HUES64 (cell line): ENCODE measurements around the gene CFAP119.
A peak's percentile ranks its signal among the peaks of the same experiment; 100 is the strongest.

Source experiments
- H3K27ac ChIP-seq: 2 replicates; pipeline ENCODE4 v1.7.0; 2013; ENCODE audit warnings: low read depth, low read length, inconsistent platforms
- H3K27me3 ChIP-seq: 2 replicates; pipeline ENCODE4 v1.6.1; 2013; ENCODE audit warnings: mild to moderate bottlenecking, low read length; ENCODE audit not compliant: insufficient read depth
- H3K36me3 ChIP-seq: 2 replicates; pipeline ENCODE4 v1.6.1; 2013; ENCODE audit warnings: mild to moderate bottlenecking, low read length; ENCODE audit not compliant: insufficient read depth
- H3K4me1 ChIP-seq: 2 replicates; pipeline ENCODE4 v1.6.1; 2013; ENCODE audit warnings: mild to moderate bottlenecking, low read length, moderate library complexity; ENCODE audit not compliant: insufficient read depth
- H3K4me3 ChIP-seq: 2 replicates; pipeline ENCODE4 v1.5.1; 2013; ENCODE audit warnings: mild to moderate bottlenecking, low read length, moderate library complexity
- H3K9ac ChIP-seq: 2 replicates; pipeline ENCODE4 v1.6.1; 2013; ENCODE audit warnings: mild to moderate bottlenecking, low read depth, low read length
- H3K9me3 ChIP-seq: 2 replicates; pipeline ENCODE4 v1.6.1; 2013; ENCODE audit warnings: low read depth, low read length; ENCODE audit not compliant: insufficient read depth
- WGBS: fragments of 150-250, 120-280 bp; methylation state at CpG from one replicate; pipeline ENCODE4 v1.1.7; 2013; ENCODE audit warnings: missing lambda C conversion rate; 5-methylcytosine and 5-hydroxymethylcytosine counted together

Gene CFAP119

GRCh38 chr16:30787613-30788378 lies 25.9 kb upstream of the CFAP119 start:
- Histone ChIP-seq H3K9ac (peak overlapping the region; percentile 91), H3K4me1 (peaks cover 10% of the 10 kb centered on the region), H3K27me3 (peaks cover 6% of the 10 kb centered on the region; the same call in 1 of the 2 replicates), H3K36me3 (peaks cover 13% of the 10 kb centered on the region), H3K4me3 (peak overlapping the region; percentile 83), H3K27ac (peak overlapping the region; percentile 90; the same call in 1 of the 2 replicates), H3K9me3 (no peaks in the 10 kb centered on the region)
- WGBS: 64% methylated on average over 11 of the region's 11 CpGs

DNA sequence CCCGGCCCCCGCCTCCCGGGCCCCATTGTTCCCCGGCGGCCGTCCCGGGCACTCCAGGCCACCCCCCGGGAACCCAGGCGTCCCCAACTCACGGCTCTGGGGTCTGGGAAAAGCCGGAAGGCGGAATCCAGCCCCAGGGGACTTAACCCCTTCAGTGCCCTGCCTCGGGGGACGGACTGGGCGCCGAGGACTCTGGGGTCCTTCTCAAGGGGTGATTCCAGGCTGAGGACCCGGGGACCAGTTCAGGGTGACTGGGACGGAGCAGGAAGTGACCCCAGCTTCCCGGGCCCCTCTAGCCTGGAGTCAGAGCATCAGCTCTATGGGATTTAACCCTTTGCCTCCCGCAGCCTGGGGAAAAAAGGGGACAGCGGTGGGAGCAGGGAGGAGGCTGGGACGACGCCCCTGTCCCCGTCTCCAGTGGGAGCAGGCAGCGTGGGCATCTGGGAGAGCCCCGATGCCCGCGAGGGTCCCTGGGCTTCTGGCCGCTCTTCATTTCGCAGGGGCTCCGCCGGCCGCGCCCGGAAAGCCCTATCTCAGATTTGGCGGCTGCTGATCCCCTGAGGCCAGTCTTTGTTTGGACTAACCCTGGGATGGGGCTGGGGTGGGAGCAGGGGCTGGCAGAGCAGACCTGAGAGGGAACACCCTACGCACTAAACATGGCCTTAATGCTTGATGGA lies 25.2 kb upstream of the CFAP119 start, which contains the start of gene ZNF629:
TSS of gene ZNF629 (minus strand) at position 270 of the 677 bp plus-strand sequence. CDS start 2,723 bp downstream, outside the sequence.
- H3K9me3 ChIP-seq: no peaks in the 10 kb centered on the region
- H3K36me3 ChIP-seq: peaks cover 20% of the 10 kb centered on the region
- H3K27ac ChIP-seq: peak within 1 kb of the TSS; percentile 90
- peaks cover 10% of the 10 kb centered on the region for H3K4me1 ChIP-seq
- H3K9ac ChIP-seq: peak within 1 kb of the TSS; percentile 91
- peaks cover 4% of the 10 kb centered on the region; the same call in 1 of the 2 replicates for H3K27me3 ChIP-seq
- H3K4me3 ChIP-seq: peak within 1 kb of the TSS; percentile 83
- under 1% methylated on average over 37 of the region's 37 CpGs for WGBS

DNA sequence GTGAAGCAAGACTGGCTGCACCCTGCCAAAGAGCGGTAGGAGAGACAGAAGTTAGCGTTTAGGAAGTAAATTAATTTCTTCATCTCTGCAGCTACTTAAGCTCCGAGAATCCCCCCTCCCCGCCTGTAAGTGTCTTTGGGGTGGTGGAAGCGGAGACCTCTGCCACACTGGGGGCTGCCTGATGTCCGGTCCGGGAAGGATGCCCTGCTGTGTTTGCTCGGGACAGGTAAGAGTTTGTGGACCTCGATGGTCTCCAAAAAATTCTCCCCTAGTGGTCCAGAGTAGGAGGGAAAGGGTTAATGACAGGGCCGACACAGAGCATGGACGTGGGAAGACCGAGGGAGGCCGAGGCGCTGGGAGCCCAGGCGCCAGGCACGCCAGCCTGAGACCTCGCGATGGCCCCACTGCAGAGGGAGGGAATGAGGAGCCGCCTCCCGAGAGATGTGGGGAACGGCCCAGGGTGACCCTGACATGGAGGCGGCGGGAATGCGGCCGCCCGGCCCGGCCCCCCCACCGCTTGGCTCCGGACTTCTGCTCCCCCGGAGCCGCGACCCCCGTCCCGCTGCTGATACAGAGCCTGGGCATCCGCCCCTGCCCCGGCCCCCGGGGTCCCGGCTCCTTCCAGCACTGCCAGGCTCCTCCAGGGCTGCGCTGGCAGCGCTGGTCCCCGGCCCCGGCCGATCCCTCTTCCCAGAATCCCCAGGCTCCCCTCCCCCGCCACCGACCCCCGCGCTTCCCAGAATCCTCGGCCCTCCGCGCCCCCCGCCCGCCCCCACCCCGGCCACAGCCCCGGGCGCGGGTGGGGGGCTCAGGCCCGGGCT lies 24.5 kb upstream of the CFAP119 start:
- WGBS: 5% methylated on average over 51 of the region's 57 CpGs
- Histone ChIP-seq H3K27ac (peak overlapping the region; percentile 90), H3K36me3 (peaks cover 27% of the 10 kb centered on the region), H3K4me1 (peaks cover 10% of the 10 kb centered on the region), H3K4me3 (peak overlapping the region; percentile 83), H3K27me3 (no peaks in the 10 kb centered on the region), H3K9me3 (no peaks in the 10 kb centered on the region), H3K9ac (peak overlapping the region; percentile 91)

DNA sequence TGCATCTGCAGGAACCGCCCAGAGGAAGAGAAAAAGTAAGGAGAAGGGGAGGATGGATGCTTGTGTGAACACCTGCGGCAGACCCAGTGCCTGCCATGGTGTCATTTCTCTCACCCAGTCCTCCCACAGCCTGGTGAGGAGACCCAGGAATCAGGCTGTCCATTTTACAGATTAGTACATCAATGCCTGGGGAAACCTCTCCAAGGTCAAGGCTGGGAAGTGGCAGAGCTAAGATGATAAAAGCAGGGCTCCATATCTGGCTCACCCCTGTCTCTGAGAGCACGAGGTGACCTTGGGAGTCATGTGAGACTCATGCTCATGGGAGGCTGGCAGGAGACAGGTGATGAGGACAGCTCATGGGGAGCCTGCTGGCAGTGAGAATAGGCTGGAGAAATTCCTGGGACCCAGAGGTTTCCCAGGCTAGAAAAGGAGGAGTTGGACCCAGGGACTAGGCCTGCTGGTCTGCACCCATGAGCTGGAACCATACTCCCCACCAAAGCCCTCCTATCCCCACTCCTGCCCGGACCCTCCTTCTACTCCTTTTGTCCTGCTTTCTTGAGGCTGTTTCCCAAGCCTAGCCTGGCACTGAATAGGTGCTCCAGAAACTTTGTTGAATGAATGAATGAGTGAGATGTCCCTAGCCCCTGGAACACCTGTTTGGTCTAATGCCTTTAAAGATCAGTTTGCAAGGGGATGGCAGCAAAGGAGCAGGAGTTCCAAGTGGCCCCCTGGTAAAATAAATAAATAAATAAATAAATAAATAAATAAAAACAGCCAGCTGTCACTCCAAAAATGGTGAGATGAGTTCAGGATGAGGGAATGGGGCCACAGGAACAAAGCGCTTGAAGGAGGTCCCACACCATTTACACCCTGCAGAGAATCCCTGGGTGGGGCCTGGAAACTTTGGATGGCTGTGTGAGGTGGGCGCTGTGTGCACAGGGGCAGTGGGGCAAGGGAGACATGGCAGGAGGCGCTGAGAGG lies 23.6 kb upstream of the CFAP119 start:
- Histone ChIP-seq H3K9ac (peak overlapping the region; percentile 72), H3K27me3 (no peaks in the 10 kb centered on the region), H3K4me1 (peaks cover 10% of the 10 kb centered on the region), H3K4me3 (peak overlapping the region; percentile 83), H3K27ac (no peak overlapping the region), H3K36me3 (peaks cover 32% of the 10 kb centered on the region), H3K9me3 (no peaks in the 10 kb centered on the region)
- 89% methylated on average over 7 of the region's 7 CpGs for WGBS

DNA sequence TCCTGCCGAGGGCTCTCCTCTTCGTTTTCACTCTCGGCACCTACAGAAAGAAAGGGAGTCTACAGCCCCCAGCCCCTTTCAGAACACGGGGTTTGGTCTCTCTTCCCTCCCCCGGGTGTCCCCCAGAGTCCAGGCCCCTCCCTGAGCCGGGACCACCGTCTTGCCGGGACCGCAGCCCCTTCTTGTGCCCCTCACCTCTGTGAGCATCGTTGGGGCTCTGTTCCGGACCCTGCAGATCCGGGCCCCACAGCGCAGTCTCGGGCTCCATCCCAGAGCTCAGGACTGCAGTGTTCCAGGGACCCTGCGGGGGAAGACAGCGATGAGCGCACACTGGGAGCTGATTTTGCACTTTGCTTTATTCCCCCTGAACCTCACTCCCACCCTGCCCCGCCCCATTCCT lies 22.4 kb upstream of the CFAP119 start:
- Histone ChIP-seq H3K4me1 (peaks cover 10% of the 10 kb centered on the region), H3K36me3 (peaks cover 39% of the 10 kb centered on the region), H3K9ac (no peak overlapping the region), H3K27me3 (no peaks in the 10 kb centered on the region), H3K27ac (no peak overlapping the region), H3K9me3 (no peaks in the 10 kb centered on the region), H3K4me3 (no peak overlapping the region)
- WGBS: 92% methylated on average over 18 of the region's 18 CpGs

- Histone ChIP-seq H3K9me3 (no peaks in the 10 kb centered on the region), H3K27me3 (no peaks in the 10 kb centered on the region), H3K36me3 (peaks cover 41% of the 10 kb centered on the region), H3K4me1 (peaks cover 10% of the 10 kb centered on the region), H3K9ac (no peak overlapping the region), H3K4me3 (no peak overlapping the region), H3K27ac (no peak overlapping the region)
- WGBS: 96% methylated on average over 57 of the region's 57 CpGs
These were observed 21.6 kb upstream of the CFAP119 start for GRCh38 chr16:30783280-30784109.

GRCh38 chr16:30782486-30783279 lies 20.8 kb upstream of the CFAP119 start:
- no peak overlapping the region for H3K9ac ChIP-seq
- no peaks in the 10 kb centered on the region for H3K9me3 ChIP-seq
- no peaks in the 10 kb centered on the region for H3K27me3 ChIP-seq
- H3K36me3 ChIP-seq: peaks cover 41% of the 10 kb centered on the region
- 97% methylated on average over 63 of the region's 63 CpGs for whole genome bisulfite sequencing
- H3K4me1 ChIP-seq: peaks cover 11% of the 10 kb centered on the region
- no peak overlapping the region for H3K27ac ChIP-seq
- no peak overlapping the region for H3K4me3 ChIP-seq

DNA sequence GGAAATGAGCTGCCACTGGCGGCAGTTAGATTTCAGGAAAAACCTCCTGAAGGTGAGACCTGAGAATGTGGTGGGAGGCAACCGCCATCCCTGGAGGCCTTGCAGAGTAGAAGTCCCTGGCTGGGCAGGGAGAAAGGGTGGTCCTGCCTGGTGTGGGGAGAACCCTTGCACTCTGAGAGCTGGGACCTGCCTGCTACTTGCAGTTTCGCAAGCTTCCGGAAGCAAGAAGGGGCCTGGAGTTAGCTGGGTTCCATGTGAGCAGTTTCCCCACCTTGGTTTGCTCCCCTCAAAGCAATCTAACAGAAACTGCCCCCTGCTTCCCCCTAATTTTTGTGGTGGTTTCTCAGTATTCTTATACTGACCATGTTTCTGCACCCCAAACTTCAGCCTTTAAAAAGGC lies 18.7 kb upstream of the CFAP119 start:
- Histone ChIP-seq H3K27me3 (no peaks in the 10 kb centered on the region), H3K4me3 (no peak overlapping the region), H3K4me1 (peaks cover 4% of the 10 kb centered on the region), H3K27ac (no peak overlapping the region), H3K9ac (no peak overlapping the region), H3K9me3 (no peaks in the 10 kb centered on the region), H3K36me3 (peaks cover 41% of the 10 kb centered on the region)
- WGBS: 97% methylated on average over 4 of the region's 4 CpGs

- Histone ChIP-seq H3K9ac (no peak overlapping the region), H3K36me3 (peaks cover 38% of the 10 kb centered on the region), H3K4me3 (no peak overlapping the region), H3K4me1 (peaks cover 4% of the 10 kb centered on the region), H3K9me3 (no peaks in the 10 kb centered on the region), H3K27me3 (no peaks in the 10 kb centered on the region), H3K27ac (no peak overlapping the region)
- WGBS: 99% methylated on average over 3 of the region's 3 CpGs
These were observed 18.2 kb upstream of the CFAP119 start for GRCh38 chr16:30780021-30780420.
